ENCODE results near the gene LZTS2.

Gene LZTS2

DNA sequence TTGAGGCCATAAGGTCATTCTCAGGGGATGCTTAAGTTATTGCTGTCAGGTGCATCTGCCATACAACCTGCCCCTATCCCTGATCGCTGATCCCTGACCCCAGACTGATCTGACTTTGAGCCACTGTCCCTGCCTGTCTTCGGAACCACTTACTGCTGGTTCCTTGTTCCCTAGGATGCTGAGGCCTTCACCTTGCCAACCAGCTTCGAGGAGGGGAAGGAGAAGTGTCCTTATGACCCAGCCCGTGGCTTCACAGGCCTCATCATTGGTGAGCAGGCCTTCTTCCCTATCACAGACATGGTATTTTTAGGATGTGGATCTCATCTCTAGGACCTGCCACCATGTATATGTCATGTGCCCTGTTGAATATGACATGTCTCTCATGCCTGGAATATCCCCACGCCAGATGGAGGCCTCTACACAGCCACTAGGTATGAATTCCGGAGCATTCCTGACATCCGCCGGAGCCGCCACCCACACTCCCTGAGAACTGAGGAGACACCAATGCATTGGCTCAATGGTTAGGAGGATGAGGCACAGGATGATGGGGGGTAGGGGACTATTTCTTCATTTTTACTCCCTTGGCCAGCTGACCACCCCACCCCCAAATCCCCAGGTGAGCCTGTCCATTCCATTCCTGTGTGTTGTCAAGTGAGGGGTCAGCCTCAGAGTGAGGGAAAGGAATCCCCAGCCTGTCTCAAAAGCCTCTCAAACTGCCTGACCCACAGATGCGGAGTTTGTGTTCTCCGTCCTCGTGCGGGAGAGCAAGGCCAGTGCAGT lies 21.3 kb upstream of the LZTS2 start:
- Histone ChIP-seq H3K9ac (ENCODE audit: low read depth in 1 of 2, low read length in 2 of 2) (no peak overlapping the region), H3K27me3 (ENCODE audit: control insufficient read depth in 1 of 2, insufficient read depth in 2 of 2, low read length in 2 of 2) (no peaks in the 10 kb centered on the region), H3K36me3 (ENCODE audit: control insufficient read depth in 1 of 2, insufficient read depth in 2 of 2, low read length in 2 of 2) (peaks cover 29 to 86% of the 10 kb centered on the region in 2 donors), H3K27ac (ENCODE audit: low read depth, low read length) (no peak overlapping the region), H3K4me1 (ENCODE audit: control insufficient read depth in 1 of 2, insufficient read depth in 2 of 2, low read length in 2 of 2) (no peaks in the 10 kb centered on the region), H3K9me3 (ENCODE audit: control insufficient read depth in 1 of 2, low read length in 2 of 2) (no peaks in the 10 kb centered on the region), H3K4me3 (ENCODE audit: low read depth in 1 of 2, low read length in 2 of 2) (no peak overlapping the region)

DNA sequence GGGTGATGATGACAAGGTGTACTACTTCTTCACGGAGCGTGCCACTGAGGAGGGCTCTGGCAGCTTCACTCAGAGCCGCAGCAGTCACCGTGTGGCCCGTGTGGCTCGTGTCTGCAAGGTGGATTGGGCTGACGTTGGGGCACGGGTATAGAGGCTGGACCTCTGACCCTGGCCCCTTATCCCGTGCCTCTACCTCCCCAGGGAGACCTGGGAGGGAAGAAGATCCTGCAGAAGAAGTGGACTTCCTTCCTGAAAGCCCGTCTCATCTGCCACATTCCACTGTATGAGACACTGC lies 20.8 kb upstream of the LZTS2 start:
- no peak overlapping the region for H3K4me3 ChIP-seq (ENCODE audit: low read depth in 1 of 2, low read length in 2 of 2)
- H3K27ac ChIP-seq (ENCODE audit: low read depth, low read length), result no peak overlapping the region
- H3K27me3 ChIP-seq (ENCODE audit: control insufficient read depth in 1 of 2, insufficient read depth in 2 of 2, low read length in 2 of 2), result no peaks in the 10 kb centered on the region
- H3K4me1 ChIP-seq (ENCODE audit: control insufficient read depth in 1 of 2, insufficient read depth in 2 of 2, low read length in 2 of 2), result no peaks in the 10 kb centered on the region
- no peaks in the 10 kb centered on the region for H3K9me3 ChIP-seq (ENCODE audit: control insufficient read depth in 1 of 2, low read length in 2 of 2)
- H3K36me3 ChIP-seq (ENCODE audit: control insufficient read depth in 1 of 2, insufficient read depth in 2 of 2, low read length in 2 of 2), result peaks cover 29 to 84% of the 10 kb centered on the region in 2 donors
- no peak overlapping the region for H3K9ac ChIP-seq (ENCODE audit: low read depth in 1 of 2, low read length in 2 of 2)

DNA sequence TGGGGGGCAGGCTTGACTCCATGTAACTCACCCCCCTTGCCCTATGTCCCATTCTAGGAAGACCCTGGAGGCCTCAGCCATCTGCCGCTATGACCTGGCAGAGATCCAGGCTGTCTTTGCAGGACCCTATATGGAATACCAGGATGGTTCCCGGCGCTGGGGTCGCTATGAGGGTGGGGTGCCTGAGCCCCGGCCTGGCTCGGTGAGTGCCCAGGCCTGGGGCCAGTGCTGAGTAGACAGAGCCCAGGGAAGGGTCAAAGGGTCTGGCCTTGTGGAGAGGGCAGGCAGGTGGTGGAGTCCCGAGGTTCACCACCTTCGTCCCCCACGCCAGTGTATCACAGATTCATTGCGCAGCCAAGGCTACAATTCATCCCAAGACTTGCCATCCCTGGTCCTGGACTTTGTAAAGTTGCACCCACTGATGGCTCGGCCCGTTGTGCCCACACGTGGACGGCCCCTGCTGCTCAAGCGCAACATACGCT lies 19.8 kb upstream of the LZTS2 start:
- Histone ChIP-seq H3K9me3 (ENCODE audit: control insufficient read depth in 1 of 2, low read length in 2 of 2) (no peaks in the 10 kb centered on the region), H3K4me1 (ENCODE audit: control insufficient read depth in 1 of 2, insufficient read depth in 2 of 2, low read length in 2 of 2) (no peaks in the 10 kb centered on the region), H3K9ac (ENCODE audit: low read depth in 1 of 2, low read length in 2 of 2) (no peak overlapping the region), H3K36me3 (ENCODE audit: control insufficient read depth in 1 of 2, insufficient read depth in 2 of 2, low read length in 2 of 2) (peaks cover 29 to 82% of the 10 kb centered on the region in 2 donors), H3K4me3 (ENCODE audit: low read depth in 1 of 2, low read length in 2 of 2) (no peak overlapping the region), H3K27ac (ENCODE audit: low read depth, low read length) (no peak overlapping the region), H3K27me3 (ENCODE audit: control insufficient read depth in 1 of 2, insufficient read depth in 2 of 2, low read length in 2 of 2) (no peaks in the 10 kb centered on the region)

DNA sequence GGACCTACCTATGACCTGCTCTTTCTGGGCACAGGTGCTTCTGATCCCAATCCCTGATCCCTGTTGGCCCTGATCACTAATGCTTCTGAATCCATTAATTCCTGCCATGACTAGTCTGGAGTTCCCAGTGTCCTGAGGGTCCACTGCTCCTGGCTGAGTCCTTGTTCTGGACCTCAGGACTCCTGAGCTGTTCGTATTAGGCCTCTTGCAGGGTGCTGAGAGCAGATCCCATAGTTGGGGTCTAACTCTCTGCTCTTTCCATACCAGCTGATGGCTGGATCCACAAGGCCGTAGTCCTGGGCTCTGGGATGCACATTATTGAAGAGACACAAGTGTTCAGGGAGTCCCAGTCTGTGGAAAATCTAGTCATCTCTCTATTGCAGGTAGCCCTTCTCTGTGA lies 19.3 kb upstream of the LZTS2 start:
- H3K4me3 ChIP-seq (ENCODE audit: low read depth in 1 of 2, low read length in 2 of 2), result no peak overlapping the region
- H3K9ac ChIP-seq (ENCODE audit: low read depth in 1 of 2, low read length in 2 of 2), result no peak overlapping the region
- no peaks in the 10 kb centered on the region for H3K27me3 ChIP-seq (ENCODE audit: control insufficient read depth in 1 of 2, insufficient read depth in 2 of 2, low read length in 2 of 2)
- peaks cover under 1 to 5% of the 10 kb centered on the region in 2 donors for H3K4me1 ChIP-seq (ENCODE audit: control insufficient read depth in 1 of 2, insufficient read depth in 2 of 2, low read length in 2 of 2)
- H3K36me3 ChIP-seq (ENCODE audit: control insufficient read depth in 1 of 2, insufficient read depth in 2 of 2, low read length in 2 of 2), result peaks cover 29 to 81% of the 10 kb centered on the region in 2 donors
- no peaks in the 10 kb centered on the region for H3K9me3 ChIP-seq (ENCODE audit: control insufficient read depth in 1 of 2, low read length in 2 of 2)
- no peak overlapping the region for H3K27ac ChIP-seq (ENCODE audit: low read depth, low read length)

DNA sequence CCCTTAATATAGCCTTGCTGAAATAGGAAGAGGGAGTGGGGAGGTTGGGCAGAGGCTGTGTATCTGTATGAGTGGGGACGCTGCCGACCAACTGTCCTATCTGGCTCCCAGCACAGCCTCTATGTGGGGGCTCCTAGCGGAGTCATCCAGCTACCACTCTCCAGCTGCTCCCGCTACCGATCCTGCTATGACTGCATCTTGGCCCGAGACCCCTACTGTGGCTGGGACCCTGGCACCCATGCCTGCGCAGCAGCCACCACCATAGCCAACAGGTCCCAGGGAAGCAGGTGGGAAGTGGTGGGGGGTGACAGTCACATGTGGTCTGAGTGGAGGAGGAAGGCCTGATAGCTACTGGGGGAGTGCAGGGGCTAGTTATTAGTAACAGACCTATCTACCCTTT lies 18.9 kb upstream of the LZTS2 start:
- Histone ChIP-seq H3K9ac (ENCODE audit: low read depth in 1 of 2, low read length in 2 of 2) (no peak overlapping the region), H3K27me3 (ENCODE audit: control insufficient read depth in 1 of 2, insufficient read depth in 2 of 2, low read length in 2 of 2) (no peaks in the 10 kb centered on the region), H3K4me3 (ENCODE audit: low read depth in 1 of 2, low read length in 2 of 2) (no peak overlapping the region), H3K27ac (ENCODE audit: low read depth, low read length) (no peak overlapping the region), H3K4me1 (ENCODE audit: control insufficient read depth in 1 of 2, insufficient read depth in 2 of 2, low read length in 2 of 2) (peaks cover 5 to 9% of the 10 kb centered on the region in 2 donors), H3K36me3 (ENCODE audit: control insufficient read depth in 1 of 2, insufficient read depth in 2 of 2, low read length in 2 of 2) (peaks cover 29 to 81% of the 10 kb centered on the region in 2 donors), H3K9me3 (ENCODE audit: control insufficient read depth in 1 of 2, low read length in 2 of 2) (no peaks in the 10 kb centered on the region)

DNA sequence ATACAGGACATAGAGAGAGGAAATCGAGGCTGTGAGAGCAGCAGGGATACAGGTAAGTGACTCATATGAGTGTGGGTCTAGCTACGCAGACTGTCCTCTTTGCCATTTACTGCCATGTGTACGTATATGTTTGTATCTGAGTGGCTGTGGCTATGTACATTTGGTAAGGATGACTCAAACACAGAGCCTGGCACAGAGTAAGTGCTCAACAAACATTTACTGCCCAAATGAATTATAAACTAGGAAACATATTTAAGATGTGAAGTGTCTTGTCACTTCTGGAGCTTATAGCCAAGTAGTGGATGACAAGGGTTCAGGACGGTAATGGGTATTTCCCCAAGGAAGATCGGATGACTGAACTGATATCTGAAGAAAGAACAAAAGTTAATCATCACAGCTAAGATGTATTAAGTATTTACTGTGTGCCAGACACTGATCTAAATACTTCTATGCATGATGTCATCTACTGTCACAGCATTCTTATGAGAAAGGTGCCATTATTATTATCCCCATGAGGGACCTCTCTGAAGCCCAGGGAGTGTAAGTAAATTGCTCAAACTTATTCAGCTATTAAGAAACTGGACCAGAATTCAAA lies 18.3 kb upstream of the LZTS2 start:
- H3K9ac ChIP-seq (ENCODE audit: low read depth in 1 of 2, low read length in 2 of 2), result no peak overlapping the region
- no peak overlapping the region for H3K27ac ChIP-seq (ENCODE audit: low read depth, low read length)
- peaks cover 10 to 14% of the 10 kb centered on the region in 2 donors for H3K4me1 ChIP-seq (ENCODE audit: control insufficient read depth in 1 of 2, insufficient read depth in 2 of 2, low read length in 2 of 2)
- H3K4me3 ChIP-seq (ENCODE audit: low read depth in 1 of 2, low read length in 2 of 2), result no peak overlapping the region
- H3K36me3 ChIP-seq (ENCODE audit: control insufficient read depth in 1 of 2, insufficient read depth in 2 of 2, low read length in 2 of 2), result peaks cover 29 to 76% of the 10 kb centered on the region in 2 donors
- H3K9me3 ChIP-seq (ENCODE audit: control insufficient read depth in 1 of 2, low read length in 2 of 2), result no peaks in the 10 kb centered on the region
- no peaks in the 10 kb centered on the region for H3K27me3 ChIP-seq (ENCODE audit: control insufficient read depth in 1 of 2, insufficient read depth in 2 of 2, low read length in 2 of 2)

DNA sequence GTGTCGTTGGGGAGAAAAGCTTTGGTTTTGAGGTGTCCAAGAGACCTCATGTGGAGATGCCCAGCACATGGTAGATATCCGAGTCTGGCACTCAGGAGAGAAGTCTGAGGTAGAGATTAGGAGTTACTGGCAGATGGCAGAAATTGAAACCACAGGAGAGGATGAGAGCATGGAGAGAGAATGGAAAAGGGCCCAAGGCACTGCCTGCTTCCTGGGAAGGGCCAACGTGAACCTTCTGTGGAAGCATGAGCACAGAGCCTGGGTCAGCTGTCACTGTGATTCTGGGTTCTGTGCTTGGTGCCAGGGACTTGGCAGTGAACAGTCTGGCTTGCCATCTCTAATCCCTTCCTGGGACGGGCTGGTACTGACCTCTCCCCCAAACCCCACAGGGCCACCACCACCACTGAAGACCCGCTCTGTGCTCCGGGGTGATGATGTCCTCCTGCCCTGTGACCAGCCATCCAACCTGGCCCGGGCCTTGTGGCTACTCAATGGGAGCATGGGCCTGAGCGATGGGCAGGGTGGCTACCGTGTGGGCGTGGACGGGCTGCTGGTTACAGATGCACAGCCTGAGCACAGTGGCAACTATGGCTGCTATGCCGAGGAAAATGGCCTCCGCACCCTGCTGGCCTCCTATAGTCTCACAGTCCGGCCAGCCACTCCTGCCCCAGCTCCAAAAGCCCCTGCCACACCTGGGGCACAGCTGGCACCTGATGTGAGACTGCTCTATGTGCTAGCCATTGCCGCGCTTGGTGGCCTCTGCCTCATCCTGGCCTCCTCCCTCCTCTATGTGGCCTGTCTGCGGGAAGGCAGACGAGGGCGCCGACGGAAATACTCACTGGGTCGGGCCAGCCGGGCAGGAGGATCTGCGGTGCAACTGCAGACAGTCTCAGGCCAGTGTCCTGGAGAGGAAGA lies 16.4 kb upstream of the LZTS2 start:
- Histone ChIP-seq H3K4me3 (ENCODE audit: low read depth in 1 of 2, low read length in 2 of 2) (no peak overlapping the region), H3K36me3 (ENCODE audit: control insufficient read depth in 1 of 2, insufficient read depth in 2 of 2, low read length in 2 of 2) (peaks cover 20 to 60% of the 10 kb centered on the region in 2 donors), H3K9me3 (ENCODE audit: control insufficient read depth in 1 of 2, low read length in 2 of 2) (no peaks in the 10 kb centered on the region), H3K9ac (ENCODE audit: low read depth in 1 of 2, low read length in 2 of 2) (no peak overlapping the region), H3K27ac (ENCODE audit: low read depth, low read length) (no peak overlapping the region), H3K4me1 (ENCODE audit: control insufficient read depth in 1 of 2, insufficient read depth in 2 of 2, low read length in 2 of 2) (peaks cover 25% of the 10 kb centered on the region in 2 donors), H3K27me3 (ENCODE audit: control insufficient read depth in 1 of 2, insufficient read depth in 2 of 2, low read length in 2 of 2) (no peaks in the 10 kb centered on the region)

DNA sequence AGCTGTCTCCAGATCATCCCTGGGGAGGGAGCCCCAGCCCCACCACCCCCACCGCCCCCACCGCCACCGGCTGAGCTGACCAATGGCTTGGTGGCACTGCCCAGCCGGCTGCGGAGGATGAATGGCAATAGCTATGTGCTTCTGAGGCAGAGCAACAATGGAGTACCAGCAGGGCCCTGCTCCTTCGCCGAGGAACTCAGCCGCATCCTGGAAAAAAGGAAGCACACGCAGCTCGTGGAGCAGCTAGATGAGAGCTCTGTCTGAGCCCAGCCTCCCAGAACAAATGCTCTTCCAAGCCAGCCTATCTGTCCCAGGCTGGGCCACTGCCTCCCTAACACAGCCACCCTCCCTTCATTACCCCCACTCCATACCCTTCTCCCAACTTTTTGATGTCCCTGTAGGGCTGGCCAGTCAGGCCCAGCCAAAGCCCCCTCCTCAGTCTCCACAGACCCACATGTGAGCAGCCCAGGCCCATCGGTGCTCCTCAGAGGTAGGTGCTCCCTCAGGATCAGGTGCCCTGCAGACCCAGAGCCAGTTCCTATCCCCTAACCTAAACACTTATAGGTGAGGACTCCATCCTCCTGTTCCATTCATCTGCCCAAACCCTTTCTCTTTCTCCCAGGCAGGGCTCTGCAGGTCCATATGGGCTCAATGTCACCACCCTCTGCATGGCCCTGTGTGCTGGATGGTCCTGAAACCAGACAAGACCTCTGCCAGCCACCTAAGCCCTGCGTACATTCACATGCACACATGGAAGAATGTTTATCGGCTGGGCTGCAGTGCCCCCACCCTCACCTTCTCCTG lies 15.5 kb upstream of the LZTS2 start:
- Histone ChIP-seq H3K4me3 (ENCODE audit: low read depth in 1 of 2, low read length in 2 of 2) (no peak overlapping the region), H3K27ac (ENCODE audit: low read depth, low read length) (no peak overlapping the region)

DNA sequence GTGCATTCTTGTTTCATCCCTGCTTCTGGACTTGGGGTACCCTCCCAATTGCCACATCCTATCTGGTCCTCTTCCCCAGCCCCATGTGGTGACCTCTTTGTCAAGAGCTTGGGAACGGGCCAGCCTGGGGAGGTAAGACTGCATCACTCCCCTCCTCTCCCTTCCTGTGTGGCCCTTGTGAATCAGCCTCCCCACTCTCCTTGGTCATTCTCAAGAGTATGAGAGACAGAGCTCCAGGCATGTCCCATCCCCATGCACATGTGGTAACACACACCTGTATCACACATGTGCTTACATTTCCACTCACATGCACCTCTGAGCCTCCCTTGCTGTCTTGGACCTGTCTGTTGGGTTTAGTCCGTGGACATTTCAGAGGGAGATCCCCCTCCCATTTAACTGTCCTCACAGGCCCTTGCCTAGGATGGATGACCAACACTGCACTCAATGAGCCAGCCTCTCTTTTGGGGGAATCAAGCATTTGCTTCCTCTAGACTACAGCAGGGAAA lies 14.9 kb upstream of the LZTS2 start:
- H3K4me3 ChIP-seq (ENCODE audit: low read depth in 1 of 2, low read length in 2 of 2), result no peak overlapping the region
- no peak overlapping the region for H3K27ac ChIP-seq (ENCODE audit: low read depth, low read length)
- H3K9me3 ChIP-seq (ENCODE audit: control insufficient read depth in 1 of 2, low read length in 2 of 2), result no peaks in the 10 kb centered on the region
- peaks cover 18 to 45% of the 10 kb centered on the region in 2 donors for H3K36me3 ChIP-seq (ENCODE audit: control insufficient read depth in 1 of 2, insufficient read depth in 2 of 2, low read length in 2 of 2)
- H3K27me3 ChIP-seq (ENCODE audit: control insufficient read depth in 1 of 2, insufficient read depth in 2 of 2, low read length in 2 of 2), result no peaks in the 10 kb centered on the region
- peaks cover 28 to 31% of the 10 kb centered on the region in 2 donors for H3K4me1 ChIP-seq (ENCODE audit: control insufficient read depth in 1 of 2, insufficient read depth in 2 of 2, low read length in 2 of 2)
- H3K9ac ChIP-seq (ENCODE audit: low read depth in 1 of 2, low read length in 2 of 2), result no peak overlapping the region

More for the DNA sequence above, 15.5 kb upstream of the LZTS2 start:
- no peak overlapping the region for H3K9ac ChIP-seq (ENCODE audit: low read depth in 1 of 2, low read length in 2 of 2)
- H3K27me3 ChIP-seq (ENCODE audit: control insufficient read depth in 1 of 2, insufficient read depth in 2 of 2, low read length in 2 of 2), result no peaks in the 10 kb centered on the region
- H3K9me3 ChIP-seq (ENCODE audit: control insufficient read depth in 1 of 2, low read length in 2 of 2), result no peaks in the 10 kb centered on the region
- H3K36me3 ChIP-seq (ENCODE audit: control insufficient read depth in 1 of 2, insufficient read depth in 2 of 2, low read length in 2 of 2), result peaks cover 16 to 51% of the 10 kb centered on the region in 2 donors
- peaks cover 28 to 31% of the 10 kb centered on the region in 2 donors for H3K4me1 ChIP-seq (ENCODE audit: control insufficient read depth in 1 of 2, insufficient read depth in 2 of 2, low read length in 2 of 2)
